Natural killer cell (primary cell): ENCODE data around the gene TMEM18. TPM values are rescaled to one million over a fixed set of nuclear protein-coding genes. Genes with fewer than 3 reads are reported as not detected.
A peak's percentile ranks its signal among the peaks of the same experiment; 100 is the strongest.

Experiments
- ATAC-seq, 3 donors: fragments of 150-1000 bp in 2 of 3; fragments of 200-7000 bp in 1 of 3; cut with Tn5 transposase; 1 replicate in 1 of 3; 2 replicates in 2 of 3; pipeline ENCODE4 v1.10.0; 2021; ENCODE audit warnings: mild to moderate bottlenecking in 2 of 3, moderate library complexity in 2 of 3
- DNase-seq, 2 donors: peaks; one replicate each; pipeline versions ENCODE4 v3.0.0 to v3.0.0-alpha.2; 2013 to 2021; ENCODE audit warnings: mixed read lengths in 1 of 2
- H3K27ac ChIP-seq: one replicate; pipeline ENCODE4 v1.5.1; 2013; ENCODE audit warnings: mild to moderate bottlenecking, low read length
- H3K27me3 ChIP-seq: one replicate; pipeline ENCODE4 v1.6.1; 2013; ENCODE audit warnings: low read length; ENCODE audit not compliant: control insufficient read depth, insufficient read depth
- H3K36me3 ChIP-seq: one replicate; pipeline ENCODE4 v1.6.1; 2013; ENCODE audit warnings: low read length; ENCODE audit not compliant: control insufficient read depth, insufficient read depth
- H3K4me1 ChIP-seq: one replicate; pipeline ENCODE4 v1.6.1; 2013; ENCODE audit warnings: low read length; ENCODE audit not compliant: control insufficient read depth, insufficient read depth
- H3K4me3 ChIP-seq: one replicate; pipeline ENCODE4 v1.5.1; 2013; ENCODE audit warnings: low read length
- H3K9me3 ChIP-seq: one replicate; pipeline ENCODE4 v1.6.1; 2013; ENCODE audit warnings: low read length; ENCODE audit not compliant: control insufficient read depth, insufficient read depth
- H3K27ac Mint-ChIP-seq, 2 donors: one replicate each; pipeline ENCODE4 v1.8.0; 2022; ENCODE audit warnings: mild to moderate bottlenecking in 2 of 2, mixed read lengths in 2 of 2, moderate library complexity in 1 of 2
- H3K27me3 Mint-ChIP-seq, 2 donors: one replicate each; pipeline ENCODE4 v1.8.0; 2022; ENCODE audit warnings: low read depth in 2 of 2, mixed read lengths in 2 of 2
- H3K36me3 Mint-ChIP-seq: one replicate; pipeline ENCODE4 v1.8.0; 2022; ENCODE audit warnings: mixed read lengths
- H3K4me1 Mint-ChIP-seq, 2 donors: one replicate each; pipeline ENCODE4 v1.8.0; 2022; ENCODE audit warnings: mixed read lengths in 2 of 2
- H3K4me3 Mint-ChIP-seq: one replicate; pipeline ENCODE4 v1.8.0; 2022; ENCODE audit warnings: mild to moderate bottlenecking, moderate library complexity, mixed read lengths
- H3K9me3 Mint-ChIP-seq, 2 donors: one replicate each; pipeline ENCODE4 v1.8.0; 2022; ENCODE audit warnings: mixed read lengths in 2 of 2
- WGBS: methylation state at CpG from one replicate; pipeline ENCODE4 v1.1.7; 2013; ENCODE audit warnings: missing lambda C conversion rate; ENCODE audit not compliant: insufficient coverage; 5-methylcytosine and 5-hydroxymethylcytosine counted together
- intact Hi-C: fragments of 100-400 bp; cut with micrococcal nuclease; formaldehyde crosslinking; loops from one replicate; pipeline ENCODE4 v1.14.2; 2022
- total RNA-seq, 4 donors: library from RNA; stranded (reverse); fragments of 120-200 nt in 1 of 4; gene quantifications; one replicate each; pipeline versions ENCODE4 v1.2.3 to v1.2.4, GENCODE V29; 2013 to 2022
- TF ChIP-seq, protein P1 (sequence below): fragments of 200-600 bp; IDR thresholded peaks from one replicate; pipeline ENCODE4 v1.8.0; 2022; ENCODE audit warnings: antibody characterized with exemption

TMEM18 gene
- total RNA-seq, 3 donors from 2014 or later (not counting 1 experiment from before 2014, with no cell fraction given) = 22.0 to 30.8 (median 22.1) TPM

- no peak for ATAC-seq
- Histone ChIP-seq H3K36me3 (no peaks in the 10 kb centered on the region), H3K4me1 (peaks cover 62% of the 10 kb centered on the region), H3K9me3 (peaks cover 4% of the 10 kb centered on the region), H3K27ac (no peak overlapping the region), H3K4me3 (no peak overlapping the region), H3K27me3 (no peaks in the 10 kb centered on the region)
- H3K4me3 Mint-ChIP-seq = peak overlapping the region; percentile 69
- no peaks in the 10 kb centered on the region for H3K36me3 Mint-ChIP-seq
- peaks cover 0 to 7% of the 10 kb centered on the region in 2 donors for H3K27me3 Mint-ChIP-seq
- DNase-seq = no peak
- no peaks in the 10 kb centered on the region for H3K9me3 Mint-ChIP-seq
- TF ChIP-seq, protein P1, sequence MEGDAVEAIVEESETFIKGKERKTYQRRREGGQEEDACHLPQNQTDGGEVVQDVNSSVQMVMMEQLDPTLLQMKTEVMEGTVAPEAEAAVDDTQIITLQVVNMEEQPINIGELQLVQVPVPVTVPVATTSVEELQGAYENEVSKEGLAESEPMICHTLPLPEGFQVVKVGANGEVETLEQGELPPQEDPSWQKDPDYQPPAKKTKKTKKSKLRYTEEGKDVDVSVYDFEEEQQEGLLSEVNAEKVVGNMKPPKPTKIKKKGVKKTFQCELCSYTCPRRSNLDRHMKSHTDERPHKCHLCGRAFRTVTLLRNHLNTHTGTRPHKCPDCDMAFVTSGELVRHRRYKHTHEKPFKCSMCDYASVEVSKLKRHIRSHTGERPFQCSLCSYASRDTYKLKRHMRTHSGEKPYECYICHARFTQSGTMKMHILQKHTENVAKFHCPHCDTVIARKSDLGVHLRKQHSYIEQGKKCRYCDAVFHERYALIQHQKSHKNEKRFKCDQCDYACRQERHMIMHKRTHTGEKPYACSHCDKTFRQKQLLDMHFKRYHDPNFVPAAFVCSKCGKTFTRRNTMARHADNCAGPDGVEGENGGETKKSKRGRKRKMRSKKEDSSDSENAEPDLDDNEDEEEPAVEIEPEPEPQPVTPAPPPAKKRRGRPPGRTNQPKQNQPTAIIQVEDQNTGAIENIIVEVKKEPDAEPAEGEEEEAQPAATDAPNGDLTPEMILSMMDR = no peak
- intact Hi-C loops = no loop called here
- H3K4me1 Mint-ChIP-seq = peaks cover 55 to 85% of the 10 kb centered on the region in 2 donors
- 65% methylated on average over 4 of the region's 6 CpGs for WGBS
- peak overlapping the region; percentile 74 to 85 for H3K27ac Mint-ChIP-seq
These were observed 19.4 kb downstream of the TMEM18 start for GRCh38 chr2:657766-658165.

- H3K27ac ChIP-seq = peak overlapping the region; percentile 35
- peaks cover 4% of the 10 kb centered on the region for H3K9me3 ChIP-seq
These were observed 20.5 kb downstream of the TMEM18 start for GRCh38 chr2:656676-657075.

DNA sequence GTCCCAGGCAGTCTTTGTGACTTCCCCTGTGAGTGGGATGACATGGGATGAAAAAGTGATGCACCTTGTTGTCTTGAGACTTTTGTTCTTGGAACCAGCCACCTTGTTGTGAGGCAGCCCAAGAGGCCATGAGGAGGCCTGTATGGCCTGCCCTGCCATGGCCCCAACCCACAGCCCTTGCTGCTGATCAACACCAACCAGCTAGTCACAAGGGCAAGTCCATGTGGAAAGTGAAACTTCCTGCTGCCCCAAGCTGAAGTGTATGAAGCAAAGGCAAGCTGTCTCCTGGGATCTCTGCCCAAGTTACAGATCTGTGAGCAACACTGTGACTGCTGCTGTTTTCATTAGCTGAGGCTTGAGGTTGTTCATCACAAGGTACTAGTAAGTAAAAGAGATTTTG, 21.6 kb downstream of the TMEM18 start:
- peak in 2 of 3 donors; percentile 44 to 55 for ATAC-seq
- H3K36me3 Mint-ChIP-seq = no peaks in the 10 kb centered on the region

More at GRCh38 chr2:656676-657075, 20.5 kb downstream of the TMEM18 start:
- peak in 1 of 2 donors; percentile 32 for DNase-seq
- intact Hi-C loops = no loop called here
- peaks cover 0 to 7% of the 10 kb centered on the region in 2 donors for H3K27me3 Mint-ChIP-seq
- WGBS = 10% methylated on average over 3 of the region's 5 CpGs
- Histone ChIP-seq H3K4me3 (no peak overlapping the region), H3K4me1 (peaks cover 52% of the 10 kb centered on the region), H3K27me3 (no peaks in the 10 kb centered on the region), H3K36me3 (no peaks in the 10 kb centered on the region)
- H3K27ac Mint-ChIP-seq = peak overlapping the region; percentile 74 to 85
- TF ChIP-seq, protein P1 = no peak
- H3K9me3 Mint-ChIP-seq = no peaks in the 10 kb centered on the region
- ATAC-seq = peak; percentile 54 to 67 (median 65)
- H3K4me1 Mint-ChIP-seq = peaks cover 47 to 76% of the 10 kb centered on the region in 2 donors
- peak overlapping the region; percentile 69 for H3K4me3 Mint-ChIP-seq
- no peaks in the 10 kb centered on the region for H3K36me3 Mint-ChIP-seq

More for the DNA sequence above, 21.6 kb downstream of the TMEM18 start:
- no peaks in the 10 kb centered on the region for H3K27me3 ChIP-seq
- Mint-ChIP-seq H3K27me3 (peaks cover 0 to 7% of the 10 kb centered on the region in 2 donors), H3K4me3 (no peak overlapping the region), H3K4me1 (peaks cover 41 to 66% of the 10 kb centered on the region in 2 donors), H3K9me3 (no peaks in the 10 kb centered on the region), H3K27ac (peak overlapping the region; percentile 74 to 85)
- TF ChIP-seq, protein P1 = no peak
- intact Hi-C loops = no loop called here
- peak overlapping the region; percentile 6 for H3K27ac ChIP-seq
- DNase-seq = no peak
- H3K4me3 ChIP-seq = no peak overlapping the region
- H3K36me3 ChIP-seq = no peaks in the 10 kb centered on the region
- H3K4me1 ChIP-seq = peaks cover 41% of the 10 kb centered on the region
- H3K9me3 ChIP-seq = peaks cover 4% of the 10 kb centered on the region
